K562 (cell line): ENCODE data around the gene SBNO1. TPM values are rescaled to one million over a fixed set of nuclear protein-coding genes. Genes with fewer than 3 reads are reported as not detected.

ENCODE experiments used
- ATAC-seq: fragments of 200-7000 bp; cut with Tn5 transposase; 3 replicates; pipeline ENCODE4 v1.9.1; 2020; ENCODE audit warnings: moderate library complexity
- BruUV-seq: library from RNA; stranded (reverse); fragments of 400-500 nt; replicated peaks from 2 replicates; lab custom pipeline; 2021; lab: Mats Ljungman, UMichigan
- CTCF ChIA-PET: fragments of 300-600 bp; formaldehyde crosslinking; extraction: SDS; loops from one replicate; lab custom pipeline; 2021; ENCODE audit warnings: low intra/inter-chr PET ratio; lab: Yijun Ruan, JAX
- POLR2A ChIA-PET: fragments of 300-600, 350-650 bp; sonication (Branson Sonifier 250); formaldehyde crosslinking; extraction: SDS; loops from one replicate; lab custom pipeline; 2021; ENCODE audit warnings: antibody characterized with exemption, inconsistent platforms; lab: Yijun Ruan, JAX
- DNase-seq, 4 experiments: peaks; one replicate each; pipeline versions ENCODE4 v3.0.0 to v3.0.0-alpha.2; 2011 to 2018; ENCODE audit warnings: low spot score in 3 of 4, mixed read lengths in 3 of 4; ENCODE audit errors: extremely low read depth in 1 of 4
- FAIRE-seq: peaks from 2 replicates; lab custom pipeline; 2011; peaks lifted over from hg19 to GRCh38; lab: Jason Lieb, UNC
- H2AFZ ChIP-seq: 2 replicates; pipeline ENCODE4 v1.6.0; 2011; ENCODE audit warnings: low read depth, low read length, control low read depth, inconsistent platforms
- H3K27ac ChIP-seq: fragments of 200-600 bp; 3 replicates; pipeline ENCODE4 v1.8.0; 2011; ENCODE audit warnings: low read depth, mild to moderate bottlenecking, control low read depth, inconsistent platforms, low read length, moderate library complexity, mixed read lengths; ENCODE audit errors: extremely low read depth
- H3K27me3 ChIP-seq, 2 experiments: fragments of 300-600 bp in 1 of 2; 2 replicates in 1 of 2; 3 replicates in 1 of 2; pipeline versions ENCODE4 v1.6.0 to v1.8.0; 2011; ENCODE audit warnings: inconsistent platforms in 2 of 2, low read length in 2 of 2, mild to moderate bottlenecking in 1 of 2, mixed read lengths in 1 of 2, moderate library complexity in 1 of 2; ENCODE audit not compliant: control insufficient read depth in 2 of 2, insufficient read depth in 2 of 2
- H3K36me3 ChIP-seq: fragments of 300-600 bp; 3 replicates; pipeline ENCODE4 v1.8.0; 2011; ENCODE audit warnings: mild to moderate bottlenecking, low read length, inconsistent platforms; ENCODE audit not compliant: control insufficient read depth, insufficient read depth
- H3K4me1 ChIP-seq, 2 experiments: fragments of 200-600 bp in 1 of 2; replicated peaks in 1 of 2; 2 replicates in 1 of 2; 3 replicates in 1 of 2; pipeline versions ENCODE4 v1.5.1 to v1.8.0; 2011; ENCODE audit warnings: inconsistent platforms in 2 of 2, low read length in 2 of 2, mild to moderate bottlenecking in 1 of 2, mixed read lengths in 1 of 2, moderate library complexity in 1 of 2; ENCODE audit not compliant: control insufficient read depth in 2 of 2, insufficient read depth in 2 of 2
- H3K4me2 ChIP-seq: 2 replicates; pipeline ENCODE4 v1.6.1; 2011; ENCODE audit warnings: low read length, control low read depth, inconsistent platforms, mixed read lengths; ENCODE audit not compliant: insufficient read depth
- H3K4me3 ChIP-seq: fragments of 200-600 bp; sonication (generic), shearing (Covaris generic); 2 replicates; pipeline ENCODE4 v1.5.1; 2016; ENCODE audit warnings: control low read depth, inconsistent platforms
- H3K79me2 ChIP-seq: fragments of 200-600 bp; 3 replicates; pipeline ENCODE4 v1.8.0; 2011; ENCODE audit warnings: low read length, inconsistent platforms; ENCODE audit not compliant: control insufficient read depth, insufficient read depth
- H3K9ac ChIP-seq, 2 experiments: 2 replicates each; pipeline versions ENCODE4 v1.6.0 to v1.6.1; 2011; ENCODE audit warnings: low read depth in 2 of 2, low read length in 2 of 2, control low read depth in 1 of 2, inconsistent platforms in 1 of 2, mild to moderate bottlenecking in 1 of 2, mixed read lengths in 1 of 2; ENCODE audit not compliant: insufficient read depth in 1 of 2
- H3K9me1 ChIP-seq: one replicate; pipeline ENCODE4 v1.6.0; 2011; ENCODE audit warnings: inconsistent platforms, mild to moderate bottlenecking, low read length, moderate library complexity; ENCODE audit not compliant: control insufficient read depth, insufficient read depth
- H3K9me3 ChIP-seq: replicated peaks from 2 replicates; pipeline ENCODE4 v1.5.1; 2011; ENCODE audit warnings: low read depth, low read length, inconsistent platforms; ENCODE audit not compliant: control insufficient read depth, insufficient read depth
- H4K20me1 ChIP-seq: replicated peaks from 2 replicates; pipeline ENCODE4 v1.6.1; 2011; ENCODE audit warnings: low read length, inconsistent platforms, mixed read lengths; ENCODE audit not compliant: control insufficient read depth, insufficient read depth
- ASH1L ChIP-seq: fragments of 450-650 bp; IDR thresholded peaks from 2 replicates; pipeline ENCODE4 v1.6.1; 2018; ENCODE audit warnings: borderline replicate concordance, mild to moderate bottlenecking, low read depth; ENCODE audit not compliant: partially characterized antibody
- BCOR ChIP-seq: fragments of 450-650 bp; IDR thresholded peaks from 2 replicates; pipeline ENCODE4 v1.6.1; 2016
- BHLHE40 ChIP-seq: IDR thresholded peaks from 2 replicates; pipeline ENCODE4 v1.6.1; 2011; ENCODE audit warnings: low read length, improper control_type of control experiment
- CBFB ChIP-seq: sonication (generic); formaldehyde crosslinking; IDR thresholded peaks from 2 replicates; pipeline ENCODE4 v1.4.0; 2020; ENCODE audit warnings: mild to moderate bottlenecking, missing genetic modification reagents
- CHCHD3 ChIP-seq: fragments of 250-450 bp; sonication (Bioruptor Pico); IDR thresholded peaks from 2 replicates; pipeline ENCODE4 v2.1.2; 2022; ENCODE audit warnings: mild to moderate bottlenecking
- CREB1 ChIP-seq, 2 experiments: sonication (generic) in 1 of 2; formaldehyde crosslinking in 1 of 2; IDR thresholded peaks; 2 replicates each; pipeline versions ENCODE4 v1.6.1 to v1.8.0; 2012 to 2022; ENCODE audit warnings: inconsistent platforms in 1 of 2, mild to moderate bottlenecking in 1 of 2, missing genetic modification reagents in 1 of 2, moderate library complexity in 1 of 2
- CTBP1 ChIP-seq: fragments of 450-650 bp; IDR thresholded peaks from 2 replicates; pipeline ENCODE4 v1.6.1; 2016; ENCODE audit warnings: borderline replicate concordance
- FOXK1 ChIP-seq: sonication (generic); formaldehyde crosslinking; IDR thresholded peaks from 2 replicates; pipeline ENCODE4 v1.8.0; 2022; ENCODE audit warnings: missing genetic modification reagents, mild to moderate bottlenecking, borderline replicate concordance
- RBFOX2 ChIP-seq: fragments of 200-400 bp; formaldehyde crosslinking; IDR thresholded peaks from 2 replicates; pipeline ENCODE4 v1.6.1; 2017; ENCODE audit warnings: low read depth, mild to moderate bottlenecking, low read length, moderate library complexity
- SMC3 ChIP-seq: conservative IDR thresholded peaks from 2 replicates; pipeline ENCODE4 v1.6.1; 2011; ENCODE audit warnings: low read depth, low read length, improper control_type of control experiment; ENCODE audit not compliant: insufficient read depth
- SRSF9 ChIP-seq: fragments of 200-400 bp; formaldehyde crosslinking; IDR thresholded peaks from 2 replicates; pipeline ENCODE4 v1.6.1; 2017; ENCODE audit warnings: low read depth, low read length, borderline replicate concordance
- WGBS: fragments of 100-300 bp; shearing (Covaris generic); methylation state at CpG from one replicate; pipeline ENCODE4 v1.1.6; 2016; ENCODE audit warnings: low coverage, mixed read lengths; ENCODE audit not compliant: insufficient coverage; ENCODE audit errors: missing lambda C conversion rate; 5-methylcytosine and 5-hydroxymethylcytosine counted together
- in situ Hi-C: fragments of 300-500 bp; cut with MboI; formaldehyde crosslinking; loops from 4 replicates; pipeline ENCODE4 v1.15.0; 2018; ENCODE audit warnings: inconsistent platforms, mixed read lengths
- intact Hi-C: fragments of 100-400 bp; cut with micrococcal nuclease; formaldehyde crosslinking; loops from 2 replicates; pipeline ENCODE4 v1.14.2; 2022
- polyA plus RNA-seq, 8 experiments: library from polyadenylated mRNA; depleted of rRNA in 4 of 8; stranded (reverse) in 5 of 8; unstranded in 3 of 8; fragments of >200 nt; fragmentation: Nextera tagmentation in 2 of 8; fragmentation: Illumina TruSeq in 1 of 8; extraction: Ambion mirVana in 2 of 8; extraction: Trizol in 1 of 8; gene quantifications; 2 replicates each; pipeline versions ENCODE4 v1.2.1 to v1.2.3, GENCODE V29; 2011 to 2014; ENCODE audit warnings: inconsistent platforms in 1 of 8, missing spikeins in 1 of 8
- total RNA-seq, 7 experiments: library from RNA; depleted of rRNA in 6 of 7; stranded (reverse); fragments of >200 nt in 6 of 7; fragmentation: Illumina TruSeq in 2 of 7; extraction: Trizol in 2 of 7; gene quantifications; 2 replicates each; pipeline versions ENCODE4 v1.2.1 to v1.2.3, GENCODE V29; 2011 to 2021; ENCODE audit warnings: low replicate concordance in 1 of 7
- TF ChIP-seq, protein P1 (sequence below): fragments of 450-650 bp; IDR thresholded peaks from 2 replicates; pipeline ENCODE4 v1.6.1; 2018; ENCODE audit warnings: mild to moderate bottlenecking, low read depth; ENCODE audit not compliant: partially characterized antibody

Gene SBNO1
- total and polyA plus RNA-seq, 9 of the 15 experiments (the other 6 are each of a cell fraction or from before 2014, with no cell fraction given), result 14.9 to 77.1 (median 35.9) TPM

GRCh38 chr12:123367511-123367910 is 2.9 kb upstream of the SBNO1 start:
- no peak overlapping the region for H3K27ac ChIP-seq
- H3K36me3 ChIP-seq, result no peaks in the 10 kb centered on the region
- no TSS peak for BruUV-seq
- H3K4me1 ChIP-seq, result peaks cover 18 to 37% of the 10 kb centered on the region in 2 experiments
- peaks cover 9% of the 10 kb centered on the region; the same call in 1 of the 2 replicates for H4K20me1 ChIP-seq
- no peaks in the 10 kb centered on the region for H3K9me3 ChIP-seq
- H3K79me2 ChIP-seq, result peaks cover 21% of the 10 kb centered on the region
- POLR2A ChIA-PET, result no interaction called here
- CTCF ChIA-PET, result no interaction called here
- no peaks in the 10 kb centered on the region for H3K9me1 ChIP-seq
- WGBS, result 97% methylated on average over 4 of the region's 4 CpGs
- intact Hi-C loops (no loop called here), in situ Hi-C loops (no loop called here)
- no peaks in the 10 kb centered on the region for H3K27me3 ChIP-seq
- H3K4me3 ChIP-seq, result no peak overlapping the region
- no peak for ATAC-seq
- TF ChIP-seq FOXK1 (CRISPR knock-in tag) (no peak), SRSF9 (no peak), CREB1 (IDR thresholded peaks at IDR 0.05) (no peak), CREB1 (CRISPR knock-in tag; IDR thresholded peaks at IDR 0.05) (no peak), CTBP1 (no peak), BCOR (no peak), CHCHD3 (no peak), BHLHE40 (no peak), RBFOX2 (no peak), CBFB (CRISPR knock-in tag) (no peak), SMC3 (no peak), ASH1L (no peak)
- TF ChIP-seq, protein P1, sequence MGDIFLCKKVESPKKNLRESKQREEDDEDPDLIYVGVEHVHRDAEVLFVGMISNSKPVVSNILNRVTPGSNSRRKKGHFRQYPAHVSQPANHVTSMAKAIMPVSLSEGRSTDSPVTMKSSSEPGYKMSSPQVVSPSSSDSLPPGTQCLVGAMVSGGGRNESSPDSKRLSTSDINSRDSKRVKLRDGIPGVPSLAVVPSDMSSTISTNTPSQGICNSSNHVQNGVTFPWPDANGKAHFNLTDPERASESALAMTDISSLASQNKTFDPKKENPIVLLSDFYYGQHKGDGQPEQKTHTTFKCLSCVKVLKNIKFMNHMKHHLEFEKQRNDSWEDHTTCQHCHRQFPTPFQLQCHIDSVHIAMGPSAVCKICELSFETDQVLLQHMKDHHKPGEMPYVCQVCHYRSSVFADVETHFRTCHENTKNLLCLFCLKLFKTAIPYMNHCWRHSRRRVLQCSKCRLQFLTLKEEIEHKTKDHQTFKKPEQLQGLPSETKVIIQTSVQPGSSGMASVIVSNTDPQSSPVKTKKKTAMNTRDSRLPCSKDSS, result no peak
- H3K4me2 ChIP-seq, result no peak overlapping the region
- DNase-seq, result no peak
- no peak overlapping the region for H3K9ac ChIP-seq
- no peak overlapping the region for H2AFZ ChIP-seq
- FAIRE-seq, result no peak
